ENCODE data around the gene KISS1R. TPM values are rescaled to one million over a fixed set of nuclear protein-coding genes. Genes with fewer than 3 reads are reported as not detected.

The KISS1R gene
- total and polyA plus RNA-seq, 2 of the 4 experiments (the other 2 are of a cell fraction): not detected

DNA sequence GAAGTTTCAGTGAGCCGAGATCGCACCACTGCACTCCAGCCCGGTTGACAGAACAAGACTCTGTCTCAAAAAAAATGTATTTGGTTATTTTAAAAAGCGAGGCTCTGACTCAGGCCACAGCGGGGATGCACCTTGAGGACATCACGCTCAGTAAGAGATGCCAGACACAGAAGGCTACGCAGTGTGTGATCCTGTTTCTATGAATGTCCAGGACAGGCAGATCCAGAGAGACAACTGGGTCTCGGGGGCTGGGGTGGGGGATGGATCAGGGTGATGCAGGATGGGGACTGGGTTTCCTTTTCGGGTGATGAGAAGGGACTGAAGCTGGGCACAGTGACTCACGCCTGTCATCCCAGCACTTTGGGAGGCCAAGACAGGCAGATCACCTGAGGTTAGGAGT is 29.5 kb upstream of the KISS1R start:
- in situ Hi-C loops (cut with MboI; ENCODE audit: low sequenced_read_pairs): no loop called here
- intact Hi-C loops (cut with micrococcal nuclease): no loop called here
- no peak for ATAC-seq (ENCODE audit: low read depth)
- no peak overlapping the region for H2AFZ ChIP-seq (replicated peaks; ENCODE audit: low read length, poor library complexity)
- H2BK20ac ChIP-seq (ENCODE audit: low read depth, low read length): no peak overlapping the region
- ChIA-PET CTCF (no interaction called here), POLR2A (ENCODE audit: unreplicated experiment) (interaction anchor here (0.7 kb wide), 1 partner anchor 51 kb away, joined by 21 read pairs; no protein-coding TSS in a partner anchor)
- no peaks in the 10 kb centered on the region for H3K9me1 ChIP-seq (ENCODE audit: insufficient read depth, low read length)
- H3K4me2 ChIP-seq (ENCODE audit: low read depth, low read length): no peak overlapping the region
- no peak overlapping the region for H3K27ac ChIP-seq (ENCODE audit: insufficient read depth, low read length)
- no peaks in the 10 kb centered on the region for H3K4me1 ChIP-seq (ENCODE audit: control insufficient read depth, insufficient read depth, low read length)
- no peak overlapping the region for H2BK5ac ChIP-seq (ENCODE audit: low read depth, low read length, poor library complexity, severe bottlenecking)
- H2AK5ac ChIP-seq (ENCODE audit: low read depth, low read length): no peak overlapping the region
- no peak overlapping the region for H2BK120ac ChIP-seq (ENCODE audit: low read depth, low read length)
- H4K5ac ChIP-seq (ENCODE audit: low read depth, low read length): no peak overlapping the region
- H3K9me3 ChIP-seq (ENCODE audit: control insufficient read depth, insufficient read depth, low read length): no peaks in the 10 kb centered on the region
- dilution Hi-C loops (cut with HindIII; ENCODE audit: low sequenced_read_pairs, unreplicated experiment): no loop called here
- no peak overlapping the region for H3K4me3 ChIP-seq (ENCODE audit: insufficient read depth, low read depth, low read length)
- no peak overlapping the region for H3K56ac ChIP-seq (ENCODE audit: extremely low read depth, insufficient read depth, low read length)
- H4K8ac ChIP-seq (ENCODE audit: low read depth in 2 of 2, low read length in 2 of 2): no peak overlapping the region
- 93% methylated on average over 4 of the region's 10 CpGs; no CpG with 5 or more reads in 1 of the 2 experiments for WGBS, 2 experiments (ENCODE audit: extremely low coverage in 2 of 2, insufficient read length in 1 of 2)
- H3K14ac ChIP-seq (replicated peaks; ENCODE audit: low read depth, low read length): no peak overlapping the region
- no peak overlapping the region for H4K91ac ChIP-seq (ENCODE audit: insufficient read depth, low read depth, low read length)
- no peak overlapping the region for H3K9ac ChIP-seq (ENCODE audit: low read depth, low read length)
- H2BK15ac ChIP-seq (ENCODE audit: low read depth, low read length): no peak overlapping the region
- no peak overlapping the region for H3K18ac ChIP-seq (ENCODE audit: low read depth, low read length)
- peaks cover 67% of the 10 kb centered on the region for H3K36me3 ChIP-seq (ENCODE audit: control insufficient read depth, insufficient read depth, low read length)
- no peak overlapping the region for H3K4ac ChIP-seq (ENCODE audit: low read depth, low read length)
- BruUV-seq (replicated peaks): no TSS peak
- peaks cover 3% of the 10 kb centered on the region for H4K20me1 ChIP-seq (ENCODE audit: insufficient read depth, low read length)
- H2AK9ac ChIP-seq (replicated peaks; ENCODE audit: low read depth, low read length, poor library complexity): no peak overlapping the region
- no peaks in the 10 kb centered on the region for H3K27me3 ChIP-seq (ENCODE audit: control insufficient read depth, insufficient read depth, low read length)
- peaks cover 13 to 44% of the 10 kb centered on the region in 2 experiments; a peak in 3 of 4 replicates for H3K79me1 ChIP-seq (ENCODE audit: low read depth in 1 of 2, low read length in 2 of 2)
- TF ChIP-seq SMC3 (IDR thresholded peaks at IDR 0.05; ENCODE audit: low read depth, low read length) (no peak), NFE2L2 (IDR thresholded peaks at IDR 0.05; ENCODE audit: low read depth, low read length) (no peak), FOS (IDR thresholded peaks at IDR 0.05; ENCODE audit: low read depth, low read length) (no peak), RFX5 (IDR thresholded peaks at IDR 0.05; ENCODE audit: low read depth, low read length) (no peak), RAD21 (IDR thresholded peaks at IDR 0.05; ENCODE audit: low read length) (no peak), MXI1 (IDR thresholded peaks at IDR 0.05; ENCODE audit: borderline replicate concordance, low read depth, low read length) (no peak), RCOR1 (IDR thresholded peaks at IDR 0.05; ENCODE audit: insufficient replicate concordance, low read length) (no peak), BHLHE40 (IDR thresholded peaks at IDR 0.05; ENCODE audit: low read depth, low read length) (no peak), POLR2A (IDR thresholded peaks at IDR 0.05; ENCODE audit: low read depth, low read length) (no peak), CTCF (conservative IDR thresholded peaks at IDR 0.05; ENCODE audit: low read depth, low read length) (no peak), MAZ (IDR thresholded peaks at IDR 0.05; ENCODE audit: borderline replicate concordance, low read depth, low read length) (no peak), USF2 (IDR thresholded peaks at IDR 0.05; ENCODE audit: low read depth, low read length) (no peak), CHD1 (IDR thresholded peaks at IDR 0.05; ENCODE audit: low read depth, low read length) (no peak), CEBPB (IDR thresholded peaks at IDR 0.05; ENCODE audit: low read depth, low read length) (no peak), ELK1 (IDR thresholded peaks at IDR 0.05; ENCODE audit: borderline replicate concordance, low read depth, low read length) (no peak), MAFK (IDR thresholded peaks at IDR 0.05; ENCODE audit: low read depth, low read length) (no peak)
- H3K23ac ChIP-seq (ENCODE audit: low read depth, low read length): no peak overlapping the region
- DNase-seq: no peak

Data from IMR-90 (cell line).